Superior temporal gyrus (tissue), 1 donor: ENCODE data around the gene ARPC5.
"Not testable (repeated sequence)": the region's sequence is repeated elsewhere in the genome, so short reads cannot be mapped to it uniquely, and the experiment has no call there.

Source experiments
- DNase-seq: peaks from one replicate; pipeline ENCODE4 v3.0.0-alpha.2; 2016; ENCODE audit errors: extremely low spot score

Gene ARPC5

GRCh38 chr1:183646776-183647175, 11.2 kb upstream of the ARPC5 start:
- no peak for DNase-seq

- no peak for DNase-seq
These were observed 9.9 kb upstream of the ARPC5 start for GRCh38 chr1:183645531-183645930.

GRCh38 chr1:183642166-183642565, 6.6 kb upstream of the ARPC5 start:
- DNase-seq = no peak

- no peak for DNase-seq
These were observed 4.6 kb upstream of the ARPC5 start for GRCh38 chr1:183640193-183640592.

- DNase-seq = no peak
These were observed 3.2 kb upstream of the ARPC5 start for GRCh38 chr1:183638649-183639387.

- no peak for DNase-seq
These were observed 1.2 kb upstream of the ARPC5 start for GRCh38 chr1:183636783-183637182.

GRCh38 chr1:183636334-183636682, 725 bp upstream of the ARPC5 start:
- no peak for DNase-seq

GRCh38 chr1:183635099-183635605, 431 bp downstream of the ARPC5 start:
- DNase-seq = no peak

- DNase-seq = no peak
These were observed 1.0 kb downstream of the ARPC5 start for GRCh38 chr1:183634429-183635065.

GRCh38 chr1:183633676-183634343, 1.8 kb downstream of the ARPC5 start:
- peak; percentile 75 for DNase-seq

GRCh38 chr1:183632964-183633363, 2.6 kb downstream of the ARPC5 start:
- no peak for DNase-seq

- no peak for DNase-seq
These were observed 3.5 kb downstream of the ARPC5 start for GRCh38 chr1:183632114-183632513.

GRCh38 chr1:183630748-183631147, 4.8 kb downstream of the ARPC5 start:
- DNase-seq = peak; percentile 71

- no peak for DNase-seq
These were observed 7.0 kb downstream of the ARPC5 start for GRCh38 chr1:183628537-183628936.

GRCh38 chr1:183626236-183626635, 9.3 kb downstream of the ARPC5 start:
- DNase-seq = not testable (repeated sequence)

- DNase-seq = peak; percentile 85
These were observed 12.4 kb downstream of the ARPC5 start for GRCh38 chr1:183622884-183623785.

- DNase-seq = no peak
These were observed 13.6 kb downstream of the ARPC5 start for GRCh38 chr1:183622013-183622412.

- no peak for DNase-seq
These were observed 15.3 kb downstream of the ARPC5 start for GRCh38 chr1:183620311-183620710.

GRCh38 chr1:183619781-183620180, 15.8 kb downstream of the ARPC5 start:
- no peak for DNase-seq

GRCh38 chr1:183618202-183618601, 17.4 kb downstream of the ARPC5 start:
- DNase-seq = not testable (repeated sequence)

GRCh38 chr1:183612975-183613374, 22.6 kb downstream of the ARPC5 start:
- DNase-seq = not testable (repeated sequence)

- no peak for DNase-seq
These were observed 23.2 kb downstream of the ARPC5 start for GRCh38 chr1:183612407-183612806.
